NCI-H82 treated with DMSO at 0.1 percent for 48 hours (cell line): ENCODE results near the gene RBM8A.

ENCODE experiments used
- DNase-seq: peaks from one replicate; lab custom pipeline; 2025; ENCODE audit not compliant: unreplicated experiment; lab: John Stamatoyannopoulos, UW

RBM8A gene

DNA sequence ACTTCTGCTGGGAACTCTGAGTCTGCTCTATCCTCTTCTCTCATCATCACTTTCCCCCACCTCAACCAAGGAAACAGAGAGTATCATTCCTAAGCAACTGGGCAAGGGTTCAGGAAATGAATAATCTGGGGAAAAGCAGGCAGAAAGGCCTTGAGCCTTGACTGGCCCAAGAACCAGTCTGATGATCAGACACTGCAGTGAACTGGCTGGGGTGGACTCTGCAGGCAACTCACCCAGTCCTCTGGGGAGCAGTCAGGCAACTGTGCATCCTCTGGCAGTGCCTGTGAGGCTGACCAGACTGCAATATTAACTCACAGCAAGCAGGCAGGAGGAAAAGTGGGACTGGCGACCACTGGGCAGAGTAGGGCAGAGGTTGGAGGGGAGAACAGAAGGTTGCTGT lies 42.6 kb downstream of the RBM8A start:
- DNase-seq = no peak

DNA sequence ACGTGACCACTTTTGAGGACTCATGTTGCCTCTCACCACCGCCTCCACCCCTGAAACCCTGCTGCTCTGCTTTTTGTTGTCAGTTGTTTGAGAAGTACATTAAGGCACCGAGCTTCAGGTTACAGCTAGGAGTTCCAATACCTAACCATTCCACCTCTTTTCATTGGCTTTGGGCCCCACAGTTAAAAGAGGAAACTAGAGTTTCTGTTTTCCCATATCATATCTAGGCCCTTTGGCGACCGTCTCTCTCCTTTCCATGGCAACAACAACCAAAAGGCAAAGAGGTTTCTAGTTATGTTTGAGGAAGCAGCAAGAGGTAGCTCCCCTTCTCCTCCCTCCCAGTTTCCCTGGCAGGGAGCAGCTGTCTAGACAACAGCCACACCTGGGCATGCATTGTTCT lies 47.5 kb downstream of the RBM8A start:
- no peak for DNase-seq

- DNase-seq = no peak
Measured at GRCh38 chr1:145878724-145879123, 48.6 kb downstream of the RBM8A start.

DNA sequence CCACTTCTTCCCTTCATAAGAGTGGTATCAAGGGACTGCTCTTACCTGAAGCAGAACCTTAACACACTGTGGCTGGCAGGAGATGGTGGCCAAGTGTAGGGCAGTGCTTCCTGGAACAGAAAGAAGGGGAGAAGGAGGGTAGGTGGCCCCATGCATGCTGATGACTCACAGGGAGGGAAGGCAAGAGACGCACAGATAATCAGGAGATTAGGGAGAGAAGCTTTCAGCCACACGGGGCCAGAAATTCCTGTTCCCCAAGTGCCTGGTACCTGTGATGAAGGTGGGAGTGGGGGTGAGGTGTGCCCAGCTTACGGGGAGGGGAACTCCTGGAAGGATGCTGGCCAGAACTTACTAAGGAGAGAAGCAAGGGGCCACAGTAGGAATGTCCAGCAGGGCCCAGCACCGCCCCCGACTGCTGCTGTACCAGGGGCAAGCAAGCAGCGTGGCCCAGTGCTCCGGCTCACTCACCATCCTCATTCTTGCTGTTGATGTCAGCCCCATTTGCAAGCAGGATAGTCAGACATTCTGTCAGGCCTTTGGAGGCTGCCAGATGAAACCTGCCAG lies 49.3 kb downstream of the RBM8A start:
- DNase-seq = no peak

GRCh38 chr1:145874646-145875045 lies 52.6 kb downstream of the RBM8A start:
- DNase-seq = no peak

GRCh38 chr1:145871994-145872924 lies 55.0 kb downstream of the RBM8A start:
- DNase-seq = no peak
